D721Med (cell line): Measurements from ENCODE around the gene PLXNA4.

Source experiments
- DNase-seq: peaks from one replicate; pipeline ENCODE4 v3.0.0; 2011; ENCODE audit warnings: low spot score; ENCODE audit not compliant: insufficient read length
- FAIRE-seq: peaks from 2 replicates; lab custom pipeline; 2011; peaks lifted over from hg19 to GRCh38; lab: Jason Lieb, UNC
- CTCF ChIP-seq: IDR thresholded peaks from 2 replicates; pipeline ENCODE4 v1.5.1; 2012; ENCODE audit warnings: mild to moderate bottlenecking, control low read depth; ENCODE audit not compliant: insufficient read depth; ENCODE audit errors: missing control alignments

Gene PLXNA4

GRCh38 chr7:132336797-132337196, 239.5 kb downstream of the PLXNA4 start:
- FAIRE-seq (no peak), DNase-seq (no peak)
- no peak for TF ChIP-seq CTCF

- no peak for FAIRE-seq
- no peak for TF ChIP-seq CTCF
- DNase-seq: no peak
Measured at GRCh38 chr7:132333301-132333700, 243.0 kb downstream of the PLXNA4 start.

- TF ChIP-seq CTCF: no peak
- DNase-seq (no peak), FAIRE-seq (no peak)
Measured at GRCh38 chr7:132328760-132329159, 247.5 kb downstream of the PLXNA4 start.

GRCh38 chr7:132328047-132328620, 248.1 kb downstream of the PLXNA4 start:
- FAIRE-seq: no peak
- no peak for TF ChIP-seq CTCF
- no peak for DNase-seq

- DNase-seq (no peak), FAIRE-seq (no peak)
- TF ChIP-seq CTCF: no peak
Measured at GRCh38 chr7:132326878-132327589, 249.2 kb downstream of the PLXNA4 start.

GRCh38 chr7:132322970-132323369, 253.3 kb downstream of the PLXNA4 start:
- no peak for FAIRE-seq
- TF ChIP-seq CTCF: no peak
- DNase-seq: no peak

- peak; percentile 23 for TF ChIP-seq CTCF
- DNase-seq: peak; percentile 53
- no peak for FAIRE-seq
Measured at GRCh38 chr7:132321387-132321786, 254.9 kb downstream of the PLXNA4 start.
